GM19240 (cell line): ENCODE data around the gene SMG9.

ENCODE experiments used
- DNase-seq: peaks from one replicate; pipeline ENCODE4 v3.0.0; 2011; ENCODE audit warnings: low spot score; ENCODE audit not compliant: insufficient read length

The SMG9 gene

DNA sequence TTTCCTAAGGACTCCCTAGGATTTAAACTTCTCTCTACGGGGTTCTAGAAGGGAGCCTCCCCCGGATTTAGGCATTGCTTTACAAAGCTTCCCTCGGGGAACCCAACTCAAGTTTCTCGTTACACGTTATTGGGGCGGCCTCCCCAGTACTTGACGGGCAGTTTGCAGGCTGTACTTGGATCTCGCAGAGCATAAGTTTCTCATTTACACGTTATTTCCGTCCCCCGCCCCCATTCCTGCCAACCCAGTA lies 584 bp downstream of the SMG9 start:
- DNase-seq = no peak

DNA sequence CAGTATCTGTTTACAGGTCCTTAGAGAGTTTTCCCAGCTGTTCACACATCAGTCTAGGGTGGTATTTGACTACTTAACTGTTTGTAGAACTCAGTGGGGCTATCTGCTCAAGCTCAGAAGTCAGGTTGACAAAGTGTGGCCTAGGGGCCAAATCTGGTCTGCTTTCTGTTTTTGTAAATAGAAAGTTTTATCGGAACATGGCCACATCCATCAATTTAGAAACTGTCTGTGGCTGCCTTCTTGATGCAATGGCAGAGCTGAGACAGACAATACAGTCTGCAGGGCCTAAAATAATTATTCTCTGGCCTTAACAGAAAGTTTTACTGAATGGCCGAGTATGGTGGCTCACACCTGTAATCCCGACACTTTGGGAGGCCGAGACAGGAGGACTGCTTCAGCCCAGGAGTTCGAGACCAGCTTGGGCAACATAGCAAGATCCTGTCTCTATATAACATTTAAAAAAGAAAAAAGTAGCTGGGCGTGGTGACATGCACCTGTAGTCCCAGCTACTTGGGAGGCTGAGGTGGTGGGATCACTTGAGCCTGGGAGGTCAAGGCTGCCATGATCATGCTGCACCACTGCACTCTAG lies 2.4 kb downstream of the SMG9 start:
- no peak for DNase-seq

DNA sequence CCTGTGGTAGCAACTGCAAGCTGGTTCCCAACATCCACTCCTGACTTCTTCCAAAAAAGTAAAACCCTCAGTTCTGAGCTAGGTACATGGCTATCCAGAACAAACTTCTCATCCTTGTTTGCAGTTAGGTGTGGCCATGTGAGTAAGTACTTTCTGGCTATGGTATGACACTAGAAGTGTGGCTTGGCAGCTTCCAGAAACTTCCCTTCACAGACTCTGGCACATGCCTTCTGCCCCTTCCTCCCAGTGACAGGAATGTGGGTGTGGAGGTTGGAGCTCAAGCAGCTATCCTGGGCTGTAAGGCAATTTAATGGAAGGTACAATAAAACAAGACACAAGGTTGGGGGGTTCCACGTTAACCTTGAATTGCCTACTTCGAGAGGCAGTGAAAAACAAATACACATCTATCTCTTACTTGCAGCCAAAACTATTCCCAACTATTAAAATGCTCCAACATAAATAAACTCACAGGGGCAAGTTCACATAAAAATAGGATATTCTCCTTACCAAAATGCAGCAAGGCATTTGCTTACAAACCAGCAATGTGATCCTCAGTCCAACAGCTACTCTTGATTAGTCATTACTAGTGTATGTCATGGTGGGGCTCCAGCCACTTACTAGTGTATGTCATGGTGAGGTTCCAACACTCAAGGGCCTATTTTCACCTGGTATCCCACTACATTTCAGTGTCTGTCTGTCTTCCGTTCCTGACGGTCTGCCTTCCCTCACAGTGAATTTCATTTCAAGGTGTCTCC lies 3.1 kb downstream of the SMG9 start:
- DNase-seq = no peak

DNA sequence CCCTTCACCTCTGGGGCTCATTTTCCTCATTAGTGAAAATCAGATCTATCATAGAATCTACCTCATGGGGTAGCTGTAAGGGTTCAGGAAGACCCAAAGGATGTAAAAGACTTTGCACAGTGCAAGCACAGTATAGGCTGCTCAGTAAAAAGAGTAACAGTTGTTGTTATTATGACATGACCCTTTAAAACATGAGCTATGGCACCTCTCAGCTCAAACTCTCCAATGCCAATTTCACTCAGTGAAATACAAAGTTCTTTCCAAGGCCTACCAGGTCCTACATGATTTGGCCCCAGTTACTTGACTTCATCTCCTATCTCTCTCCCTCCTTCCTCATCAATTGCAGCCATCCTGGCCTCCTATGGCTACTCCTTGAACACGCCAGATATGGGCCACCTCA lies 4.9 kb downstream of the SMG9 start:
- no peak for DNase-seq

DNA sequence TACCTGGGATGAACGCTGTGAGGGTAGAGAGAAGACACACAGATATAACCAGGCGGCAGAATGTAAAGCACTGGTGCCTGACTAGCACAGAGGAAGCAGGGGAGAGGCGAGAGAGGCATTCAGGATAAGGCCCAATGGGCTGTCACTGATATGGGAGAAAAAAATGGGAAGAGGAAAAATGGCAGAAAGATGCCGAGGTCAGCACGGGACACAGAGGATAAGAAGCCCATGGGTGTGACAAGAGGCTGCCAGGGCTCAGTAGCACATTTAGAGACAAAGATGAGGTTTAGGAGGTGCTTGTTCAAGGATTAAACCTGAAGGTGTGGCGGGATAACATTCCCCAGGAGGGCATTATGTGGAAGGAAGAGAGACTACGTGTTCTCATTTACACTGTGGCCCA lies 5.6 kb downstream of the SMG9 start:
- no peak for DNase-seq

DNA sequence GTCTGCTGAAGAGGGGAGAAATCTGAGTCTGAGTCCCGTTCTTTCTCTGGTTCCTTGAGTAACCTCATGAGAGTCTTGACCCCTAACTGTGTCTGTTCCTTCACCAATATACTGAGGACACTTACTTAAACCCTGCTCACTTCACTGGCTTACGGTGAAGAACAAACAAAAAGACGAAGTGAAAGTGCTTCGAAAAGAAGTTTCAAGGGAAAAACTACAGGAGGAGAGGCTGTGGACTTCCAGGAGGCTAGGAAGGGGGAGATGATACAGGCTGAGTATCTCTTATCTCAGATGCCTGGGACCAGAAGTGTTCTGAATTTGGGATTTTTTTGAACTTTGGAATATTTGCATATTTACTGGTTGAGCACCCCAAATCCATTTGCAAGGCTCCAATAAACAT lies 6.1 kb downstream of the SMG9 start:
- no peak for DNase-seq

DNA sequence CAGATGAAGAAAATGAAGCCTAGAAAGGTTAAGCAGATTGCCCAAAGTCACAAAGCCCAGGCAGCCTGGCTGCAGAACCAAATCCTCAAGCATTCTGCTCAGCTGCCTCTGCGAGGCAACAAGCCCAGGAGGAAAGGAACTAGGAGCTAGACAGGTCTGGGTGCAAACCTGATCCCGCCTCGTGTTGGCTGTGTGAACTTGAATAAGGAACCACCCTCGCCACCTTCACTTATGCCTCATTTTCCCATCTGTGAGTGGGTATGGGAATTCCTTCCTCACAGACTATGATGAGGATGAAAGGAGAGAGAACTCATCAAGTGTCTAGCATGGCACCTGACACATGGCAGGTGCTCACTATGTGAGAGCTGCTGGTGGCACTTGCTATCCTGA lies 6.6 kb downstream of the SMG9 start:
- no peak for DNase-seq

DNA sequence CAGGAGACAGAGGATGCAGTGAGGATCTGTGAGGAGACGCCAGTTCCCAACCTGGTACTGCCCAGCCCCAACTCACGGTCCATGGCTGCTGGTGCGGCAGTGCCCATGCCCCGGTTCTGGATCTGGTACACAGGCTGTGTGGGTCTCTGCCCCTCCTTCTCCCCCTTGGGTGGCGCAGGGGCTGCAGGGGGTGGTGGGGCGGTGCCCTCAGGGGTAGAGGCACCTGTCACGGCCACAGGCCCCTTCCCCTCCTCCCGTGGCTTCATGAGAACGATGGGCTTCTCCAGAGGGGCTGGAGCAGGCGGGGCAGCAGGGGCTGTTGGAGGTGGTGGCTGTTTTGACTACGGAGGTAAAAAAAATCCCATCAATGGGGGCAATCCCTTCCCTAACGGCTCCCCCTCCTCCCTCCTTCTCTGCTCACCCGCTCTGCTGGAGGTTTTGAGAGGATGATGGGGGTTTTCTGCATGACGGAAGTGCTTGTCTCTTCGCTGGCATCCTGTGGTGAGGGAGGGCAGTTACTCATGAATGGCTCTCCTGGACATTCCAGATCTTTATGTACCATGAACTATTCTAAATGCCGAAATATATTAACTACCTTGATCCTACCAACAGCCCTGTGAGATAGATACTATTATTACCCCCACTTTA lies 7.1 kb downstream of the SMG9 start:
- no peak for DNase-seq

DNA sequence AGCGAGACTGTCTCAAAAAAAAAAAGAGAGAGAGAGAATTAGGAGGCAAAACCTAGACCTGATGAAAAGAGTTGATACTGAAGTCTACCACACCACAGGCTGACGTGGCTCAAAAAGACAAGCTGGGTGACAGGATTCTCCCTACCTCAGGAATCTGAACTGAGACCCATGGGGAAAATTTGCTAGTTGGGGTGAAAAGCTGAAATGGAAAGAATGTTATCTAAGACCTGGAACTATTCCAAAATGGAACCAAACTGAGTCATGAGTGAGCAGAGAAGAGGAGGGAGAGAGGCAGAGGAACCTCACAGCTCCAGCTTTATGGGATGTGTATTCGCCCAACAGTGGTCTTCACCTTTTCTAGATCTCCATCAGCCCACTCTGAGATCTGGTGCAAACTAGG lies 11.7 kb downstream of the SMG9 start:
- DNase-seq = no peak

DNA sequence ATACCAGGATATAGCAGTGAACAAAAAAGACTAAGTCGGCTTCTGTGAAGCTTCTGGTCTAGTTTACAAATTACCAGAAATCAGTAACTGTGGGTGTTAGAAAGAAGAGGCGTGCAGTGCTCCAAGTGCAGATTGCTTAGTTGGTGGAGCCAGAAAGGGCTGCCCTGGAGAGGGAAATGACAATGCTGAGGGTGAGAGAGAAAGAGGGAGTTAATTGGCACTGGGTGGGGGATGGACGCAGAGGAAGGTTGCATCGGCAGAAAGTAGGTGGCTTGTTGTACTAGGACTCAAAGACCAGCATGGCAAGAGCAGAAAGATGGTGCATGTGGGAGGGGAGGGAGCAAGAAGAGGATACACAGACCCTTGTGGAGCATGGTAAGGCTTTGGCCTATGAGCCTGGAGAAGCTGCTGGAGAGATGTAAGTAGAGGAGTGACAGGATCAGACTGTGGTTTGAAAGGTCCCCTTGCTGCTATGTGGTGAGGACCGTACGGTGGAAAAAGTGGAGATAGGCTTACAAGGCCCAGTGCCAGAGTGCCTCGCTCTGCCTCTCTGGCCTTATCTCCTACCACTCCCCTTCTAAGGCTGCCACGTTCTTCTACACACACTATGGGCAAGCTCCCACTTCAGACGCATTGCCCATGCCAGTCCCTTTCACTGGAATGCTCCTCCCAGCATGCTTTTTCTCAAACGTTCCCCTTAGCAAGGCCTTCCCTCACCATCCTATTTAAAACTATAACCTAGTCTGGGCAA lies 13.5 kb downstream of the SMG9 start:
- DNase-seq = no peak

DNA sequence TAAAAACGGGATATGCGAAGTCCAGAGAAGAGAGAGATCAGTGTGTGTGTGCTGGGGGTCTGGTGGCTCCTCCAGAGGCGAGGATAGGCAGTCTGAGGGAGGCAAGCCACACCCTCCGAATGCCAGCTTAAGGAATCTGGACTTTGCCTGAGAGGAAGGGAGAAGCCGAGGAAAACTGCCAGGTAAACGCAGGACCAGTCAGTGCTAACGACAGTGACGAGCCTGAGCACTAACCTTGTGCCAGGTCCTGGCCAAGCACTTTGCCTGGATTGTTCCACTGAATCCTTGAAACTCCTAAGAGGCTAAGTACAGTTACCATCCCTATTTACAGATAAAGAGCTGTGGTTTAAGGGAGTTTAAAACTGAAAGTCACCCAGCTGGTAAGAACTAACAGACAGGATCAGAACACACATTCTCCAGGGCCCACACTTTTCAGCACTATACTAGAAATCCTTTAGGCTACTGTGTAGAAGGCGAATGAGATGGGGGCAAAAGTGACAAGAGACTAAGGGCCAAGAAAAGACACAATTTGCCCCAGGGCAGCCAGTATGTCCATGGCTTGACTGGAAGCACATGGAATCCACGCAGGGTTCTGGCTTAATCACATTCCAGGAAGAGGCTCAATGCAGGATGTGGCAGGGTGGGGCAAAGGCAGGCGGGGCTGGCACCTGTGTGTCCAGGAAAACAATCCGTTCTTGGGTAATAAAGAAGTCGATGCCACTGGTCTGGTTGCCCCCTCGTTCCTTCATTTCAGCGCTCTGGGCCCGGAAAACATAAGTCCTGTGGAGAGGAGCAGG lies 15.1 kb downstream of the SMG9 start:
- no peak for DNase-seq

DNA sequence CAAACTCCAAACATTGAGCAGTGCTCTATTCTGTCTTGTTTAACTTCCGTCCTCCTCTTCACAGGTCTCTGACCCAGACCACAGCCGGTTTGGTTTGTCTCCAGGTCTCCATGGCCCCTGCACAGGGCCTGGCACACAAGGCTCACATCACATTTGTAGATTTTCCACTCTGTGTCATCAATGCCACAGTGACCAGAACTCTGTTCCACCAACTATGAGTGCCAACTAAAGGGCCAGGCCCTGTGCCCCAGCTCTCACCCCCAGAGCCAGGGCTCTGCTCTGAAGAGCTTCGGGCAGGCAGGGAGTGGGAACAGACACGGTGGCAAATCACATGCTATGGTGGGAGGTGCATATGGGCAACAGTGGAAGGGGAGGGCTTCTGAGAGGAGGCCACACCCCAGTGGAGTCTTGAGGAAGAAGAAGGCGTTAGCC lies 16.0 kb downstream of the SMG9 start:
- no peak for DNase-seq

DNA sequence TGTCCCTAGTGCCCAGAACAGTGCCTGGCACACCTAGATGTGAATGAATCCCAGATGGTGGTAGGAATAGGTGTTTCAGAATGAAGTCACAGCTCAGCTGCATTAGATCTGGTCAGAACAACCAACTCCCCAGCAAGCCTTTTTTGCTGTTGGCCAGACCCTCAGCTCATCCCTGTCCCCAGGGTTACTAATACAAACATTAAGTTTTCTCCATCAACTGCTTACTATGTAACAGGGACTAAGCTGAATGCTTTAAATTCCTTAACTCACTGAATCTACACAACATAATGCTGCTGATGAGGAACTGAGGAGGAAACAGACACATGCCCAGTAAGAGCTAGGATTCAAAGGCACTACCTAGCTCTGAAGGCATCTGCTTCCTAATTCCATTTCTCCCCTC lies 18.8 kb downstream of the SMG9 start:
- no peak for DNase-seq

DNA sequence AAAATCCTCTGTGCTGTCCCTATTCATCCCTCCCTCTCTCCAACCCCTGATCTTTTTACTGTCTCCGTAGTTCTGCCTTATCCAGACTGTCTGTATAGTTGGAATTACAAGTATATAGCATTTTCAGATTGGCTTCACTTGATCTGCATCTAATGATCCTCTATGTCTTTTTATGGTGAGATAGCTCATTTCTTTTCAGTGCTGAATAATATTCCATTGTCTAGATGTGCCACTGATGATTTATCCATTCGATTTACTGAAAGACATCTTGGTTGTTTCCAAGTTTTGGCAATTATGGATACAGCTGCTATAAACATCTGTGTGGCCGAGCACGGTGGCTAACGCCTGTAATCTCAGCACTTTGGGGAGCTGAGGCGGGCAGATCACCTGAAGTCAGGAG lies 19.7 kb downstream of the SMG9 start:
- no peak for DNase-seq

DNA sequence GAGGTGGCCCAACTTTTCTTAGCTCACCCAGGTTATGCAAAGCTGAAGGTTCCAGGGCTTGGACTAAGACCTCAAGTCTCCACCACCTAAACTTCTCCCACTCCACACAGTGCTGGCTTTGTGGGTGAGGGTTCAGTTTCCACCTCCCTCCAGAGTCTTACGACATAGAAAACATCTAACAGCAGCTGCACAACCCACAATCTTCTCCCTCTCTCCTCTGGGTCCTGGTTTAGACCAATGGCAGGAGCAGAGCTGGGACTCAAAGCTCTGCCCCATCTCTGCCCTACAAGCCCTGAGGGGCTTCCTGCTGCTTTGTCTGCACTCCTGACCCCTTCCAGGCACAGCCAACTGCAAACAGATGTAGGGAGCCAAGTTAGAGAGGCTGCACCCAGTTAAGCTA lies 22.9 kb downstream of the SMG9 start:
- DNase-seq = no peak

DNA sequence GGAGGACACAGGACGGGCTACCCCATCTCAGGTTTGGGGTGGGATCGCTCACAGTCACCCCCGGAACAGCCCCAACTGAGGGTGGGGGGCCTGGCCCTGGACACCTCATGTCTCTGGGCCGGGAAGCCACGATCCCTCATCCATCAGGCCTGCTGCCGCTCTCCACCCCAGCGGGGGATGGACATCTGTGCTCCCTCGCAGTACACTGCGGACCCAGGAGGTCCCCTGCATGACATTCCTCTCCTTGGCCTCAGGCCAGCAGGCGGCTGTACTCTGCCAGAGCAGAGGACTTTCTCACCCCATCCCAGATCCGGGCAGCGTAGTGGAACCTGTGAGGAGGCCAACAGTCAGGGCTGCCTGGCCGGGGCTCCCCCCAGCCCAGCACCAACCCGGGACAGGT lies 23.4 kb downstream of the SMG9 start:
- no peak for DNase-seq

DNA sequence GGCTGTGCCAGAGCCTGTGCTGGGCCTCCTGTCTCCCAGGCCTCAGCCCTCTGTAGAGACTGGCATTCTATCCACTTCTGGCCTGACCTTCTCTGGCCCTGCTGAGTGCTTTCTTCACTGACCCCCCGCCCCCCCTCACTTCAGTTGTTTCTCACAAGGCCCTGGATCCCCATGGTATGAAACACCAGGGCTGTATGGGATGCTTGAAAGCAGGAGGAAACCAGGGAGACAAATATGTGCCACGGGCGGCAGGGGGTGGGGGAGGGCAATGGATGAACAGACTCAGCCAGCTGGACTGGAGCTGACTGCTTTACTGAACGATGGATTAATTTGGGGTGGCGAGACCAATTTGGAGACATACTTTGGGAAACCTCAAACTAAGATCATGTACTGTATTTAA lies 24.8 kb downstream of the SMG9 start:
- DNase-seq = no peak

DNA sequence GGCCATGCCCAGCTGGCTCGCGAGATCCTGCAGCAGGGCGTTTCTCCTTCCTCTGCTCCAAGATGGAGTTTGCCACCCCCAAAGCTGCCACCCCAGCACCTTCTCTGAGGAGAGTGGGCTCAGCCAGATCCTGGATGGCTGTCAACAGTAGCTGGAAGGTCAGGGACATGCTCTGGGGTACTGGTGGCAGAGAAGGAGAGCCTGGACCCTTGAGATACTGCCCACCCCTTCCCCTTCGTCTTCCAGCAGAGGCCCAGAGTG lies 27.2 kb downstream of the SMG9 start:
- no peak for DNase-seq

DNA sequence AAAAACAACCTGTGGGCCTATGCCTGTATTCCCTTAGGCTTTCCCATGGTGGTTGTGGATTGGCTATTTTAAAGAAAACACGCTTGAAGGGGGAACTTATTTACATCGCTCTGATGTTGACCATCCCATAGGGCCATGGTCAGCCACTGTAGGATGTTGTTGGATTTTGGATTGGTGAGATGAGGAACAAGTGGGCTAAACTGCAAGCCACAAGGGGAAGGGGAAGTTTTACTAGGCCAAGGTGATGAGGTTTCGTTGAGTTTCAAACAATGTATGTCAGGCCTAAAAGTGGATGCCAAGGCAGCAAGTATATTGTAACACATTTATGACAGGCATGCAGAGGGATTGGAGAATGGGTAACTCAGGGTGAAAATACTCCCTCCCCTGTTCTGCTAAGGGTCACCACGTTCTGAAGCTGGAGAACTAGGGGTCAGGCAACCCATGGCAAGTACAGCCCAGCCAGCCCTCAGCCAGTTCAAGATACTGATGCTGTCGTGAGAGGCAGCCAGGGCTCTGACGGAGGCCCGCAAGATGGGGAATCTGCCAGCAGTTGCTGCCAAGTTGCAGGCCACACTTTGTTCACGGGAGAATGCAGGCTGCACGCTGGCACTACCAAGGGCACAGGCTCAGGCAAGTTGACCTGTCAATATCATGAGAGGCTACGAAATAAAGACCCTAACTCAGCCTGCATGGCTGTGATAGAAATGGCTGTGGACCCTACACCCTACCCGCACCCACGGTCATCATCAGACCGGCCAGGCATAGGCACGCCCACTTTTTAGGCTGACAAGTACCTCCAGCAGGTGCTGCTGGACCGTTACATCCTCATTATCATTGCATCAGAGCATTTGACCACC lies 27.8 kb downstream of the SMG9 start:
- no peak for DNase-seq

DNA sequence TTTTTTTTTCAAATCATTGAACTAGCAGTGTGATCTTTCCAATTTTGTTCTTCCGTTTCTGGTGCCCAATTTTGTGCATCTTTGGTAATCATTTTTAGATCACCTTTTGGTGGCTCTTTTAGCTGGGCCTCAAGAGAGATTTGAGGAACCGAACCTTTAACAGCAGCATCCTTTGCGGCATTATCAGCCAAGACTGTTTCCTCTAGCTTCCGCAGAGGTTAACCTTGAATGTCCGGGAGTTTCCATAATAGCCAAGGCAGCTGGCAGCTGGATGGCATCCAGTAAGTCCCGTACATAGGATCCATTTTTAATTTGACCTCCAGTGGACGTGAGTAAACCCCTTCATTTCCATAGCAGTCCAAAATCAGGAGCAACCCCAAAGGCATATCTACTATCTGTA lies 29.3 kb downstream of the SMG9 start:
- peak; percentile 60 for DNase-seq

DNA sequence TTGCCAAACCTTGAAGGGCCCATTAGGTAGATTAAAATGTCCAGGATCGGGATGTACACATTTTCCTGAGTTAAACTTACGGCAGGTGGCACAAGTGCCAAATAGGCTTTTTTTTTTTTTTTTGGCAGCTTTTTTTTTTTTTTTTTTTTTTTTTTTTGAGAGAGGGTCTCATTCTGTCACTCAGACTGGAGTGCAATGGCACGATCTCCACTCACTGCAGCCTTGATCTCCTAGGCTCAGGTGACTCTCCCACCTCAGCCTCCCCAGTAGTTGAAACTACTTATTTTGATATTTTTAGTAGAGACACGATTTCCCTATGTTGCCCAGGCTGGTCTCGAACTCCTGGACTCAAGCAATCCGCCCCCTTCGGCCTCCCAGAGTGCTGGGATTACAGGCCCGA lies 29.9 kb downstream of the SMG9 start:
- no peak for DNase-seq
